Left renal pelvis (tissue), 4 donors: ENCODE data around the gene PTGFRN. TPM values are rescaled to one million over a fixed set of nuclear protein-coding genes. Genes with fewer than 3 reads are reported as not detected.

ENCODE experiments used
- DNase-seq, 4 donors: peaks; one replicate each; pipeline ENCODE4 v3.0.0-alpha.2; 2013; ENCODE audit warnings: low read depth in 4 of 4, low spot score in 3 of 4
- polyA plus RNA-seq, 4 donors: library from polyadenylated mRNA; unstranded; fragments of 120-200 nt; gene quantifications; one replicate each; pipeline ENCODE4 v1.2.1, GENCODE V29; 2013; ENCODE audit not compliant: insufficient read length in 4 of 4

The PTGFRN gene
- polyA plus RNA-seq, 4 donors: 42.1 to 125 (median 61.2) TPM

GRCh38 chr1:116886291-116886878, 23.3 kb upstream of the PTGFRN start:
- no peak for DNase-seq

GRCh38 chr1:116887212-116887611, 22.5 kb upstream of the PTGFRN start:
- DNase-seq: no peak

GRCh38 chr1:116889380-116889779, 20.3 kb upstream of the PTGFRN start:
- DNase-seq: no peak

GRCh38 chr1:116891396-116892079, 18.2 kb upstream of the PTGFRN start:
- no peak for DNase-seq

- DNase-seq: no peak
Measured at GRCh38 chr1:116895073-116895472, 14.6 kb upstream of the PTGFRN start.

GRCh38 chr1:116899529-116899928, 10.2 kb upstream of the PTGFRN start:
- DNase-seq: no peak

- no peak for DNase-seq
Measured at GRCh38 chr1:116900471-116901365, 9.0 kb upstream of the PTGFRN start.

GRCh38 chr1:116902027-116902426, 7.7 kb upstream of the PTGFRN start:
- no peak for DNase-seq

GRCh38 chr1:116902723-116903383, 6.9 kb upstream of the PTGFRN start:
- DNase-seq: no peak

GRCh38 chr1:116904791-116905320, 4.9 kb upstream of the PTGFRN start:
- DNase-seq: no peak

- DNase-seq: no peak
Measured at GRCh38 chr1:116906812-116907211, 2.9 kb upstream of the PTGFRN start.

- no peak for DNase-seq
Measured at GRCh38 chr1:116907351-116907750, 2.4 kb upstream of the PTGFRN start.

GRCh38 chr1:116908266-116908665, 1.4 kb upstream of the PTGFRN start:
- no peak for DNase-seq

GRCh38 chr1:116908820-116909511, 750 bp upstream of the PTGFRN start:
- DNase-seq: no peak

GRCh38 chr1:116910379-116911187, 867 bp downstream of the PTGFRN start:
- DNase-seq: no peak

- DNase-seq: no peak
Measured at GRCh38 chr1:116911188-116911553, 1.5 kb downstream of the PTGFRN start.

- DNase-seq: no peak
Measured at GRCh38 chr1:116911779-116912469, 2.2 kb downstream of the PTGFRN start.

GRCh38 chr1:116912846-116913245, 3.1 kb downstream of the PTGFRN start:
- no peak for DNase-seq

GRCh38 chr1:116913941-116914340, 4.2 kb downstream of the PTGFRN start:
- no peak for DNase-seq
